HG02981 (cell line): Measurements from ENCODE around the gene PCDH20.
"Not testable (repeated sequence)": the region's sequence is repeated elsewhere in the genome, so short reads cannot be mapped to it uniquely, and the experiment has no call there.

ENCODE experiments used
- ATAC-seq: cut with Tn5 transposase; IDR thresholded peaks from one replicate; pipeline ENCODE4 v1.9.1; 2021; ENCODE audit warnings: mild to moderate bottlenecking, moderate library complexity; ENCODE audit not compliant: unreplicated experiment

PCDH20 gene, protein sequence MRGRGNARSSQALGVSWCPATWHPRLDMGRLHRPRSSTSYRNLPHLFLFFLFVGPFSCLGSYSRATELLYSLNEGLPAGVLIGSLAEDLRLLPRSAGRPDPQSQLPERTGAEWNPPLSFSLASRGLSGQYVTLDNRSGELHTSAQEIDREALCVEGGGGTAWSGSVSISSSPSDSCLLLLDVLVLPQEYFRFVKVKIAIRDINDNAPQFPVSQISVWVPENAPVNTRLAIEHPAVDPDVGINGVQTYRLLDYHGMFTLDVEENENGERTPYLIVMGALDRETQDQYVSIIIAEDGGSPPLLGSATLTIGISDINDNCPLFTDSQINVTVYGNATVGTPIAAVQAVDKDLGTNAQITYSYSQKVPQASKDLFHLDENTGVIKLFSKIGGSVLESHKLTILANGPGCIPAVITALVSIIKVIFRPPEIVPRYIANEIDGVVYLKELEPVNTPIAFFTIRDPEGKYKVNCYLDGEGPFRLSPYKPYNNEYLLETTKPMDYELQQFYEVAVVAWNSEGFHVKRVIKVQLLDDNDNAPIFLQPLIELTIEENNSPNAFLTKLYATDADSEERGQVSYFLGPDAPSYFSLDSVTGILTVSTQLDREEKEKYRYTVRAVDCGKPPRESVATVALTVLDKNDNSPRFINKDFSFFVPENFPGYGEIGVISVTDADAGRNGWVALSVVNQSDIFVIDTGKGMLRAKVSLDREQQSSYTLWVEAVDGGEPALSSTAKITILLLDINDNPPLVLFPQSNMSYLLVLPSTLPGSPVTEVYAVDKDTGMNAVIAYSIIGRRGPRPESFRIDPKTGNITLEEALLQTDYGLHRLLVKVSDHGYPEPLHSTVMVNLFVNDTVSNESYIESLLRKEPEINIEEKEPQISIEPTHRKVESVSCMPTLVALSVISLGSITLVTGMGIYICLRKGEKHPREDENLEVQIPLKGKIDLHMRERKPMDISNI

DNA sequence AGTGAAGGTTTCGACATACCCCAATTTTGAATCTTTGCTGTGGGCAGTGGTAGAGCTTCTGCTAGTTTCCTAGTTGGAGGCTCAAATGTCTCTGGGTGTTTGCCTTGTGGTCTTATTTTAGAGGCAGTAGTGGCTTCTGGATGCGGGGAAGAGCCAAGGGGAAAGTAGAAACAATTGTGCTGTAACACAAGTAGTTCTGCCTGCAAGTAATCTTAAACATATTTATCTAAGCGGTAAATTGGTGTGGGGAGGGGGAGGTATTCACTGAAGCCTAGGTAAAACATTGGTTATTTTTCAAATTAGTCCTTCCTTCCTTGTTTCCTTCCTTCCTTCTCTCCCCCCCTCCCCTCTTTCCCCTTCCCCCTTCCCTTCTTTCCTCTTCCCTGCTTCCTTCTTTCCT, at the start of gene PCDH20:
Gene PCDH20 (minus strand): TSS at position 101 of the 400 bp plus-strand sequence. CDS start 691 bp downstream, outside the sequence.
- no peak for ATAC-seq

DNA sequence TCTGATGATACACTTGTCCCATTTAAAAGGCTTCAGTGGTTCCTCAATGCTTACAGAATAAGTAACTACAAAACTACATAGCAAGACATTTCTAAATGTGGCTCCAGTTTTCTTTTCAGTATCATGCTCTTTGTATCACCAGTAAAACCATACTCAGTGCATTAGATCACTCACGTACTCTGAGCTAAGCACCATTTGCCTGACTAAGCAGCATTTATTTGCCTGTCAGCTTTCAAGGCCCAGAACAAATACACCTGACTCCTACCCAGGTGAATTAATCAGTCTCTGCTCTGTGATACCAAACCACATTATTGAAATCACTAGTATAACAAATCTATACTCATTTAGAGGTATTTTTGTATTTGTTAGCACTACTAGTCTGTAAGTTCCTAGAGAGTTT, 47.4 kb upstream of the PCDH20 start:
- no peak for ATAC-seq

DNA sequence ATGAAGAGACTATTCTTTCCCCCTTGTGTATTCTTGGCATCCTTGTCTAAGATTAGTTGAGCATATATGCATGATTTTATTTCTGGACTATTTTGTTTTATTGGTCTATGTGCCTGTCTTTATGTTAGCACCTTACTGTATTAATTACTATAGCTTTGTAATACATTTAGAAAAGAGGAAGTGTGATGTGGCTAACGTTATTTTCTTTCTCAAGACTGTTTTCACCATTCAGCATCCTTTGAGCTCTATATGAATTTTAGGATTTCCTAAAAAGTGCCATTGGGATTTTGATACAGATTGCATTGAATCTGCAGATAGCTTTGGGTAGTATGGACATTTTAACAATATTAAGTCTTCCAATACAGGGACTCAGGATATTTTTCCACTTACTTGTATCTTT, 37.5 kb upstream of the PCDH20 start:
- no peak for ATAC-seq

DNA sequence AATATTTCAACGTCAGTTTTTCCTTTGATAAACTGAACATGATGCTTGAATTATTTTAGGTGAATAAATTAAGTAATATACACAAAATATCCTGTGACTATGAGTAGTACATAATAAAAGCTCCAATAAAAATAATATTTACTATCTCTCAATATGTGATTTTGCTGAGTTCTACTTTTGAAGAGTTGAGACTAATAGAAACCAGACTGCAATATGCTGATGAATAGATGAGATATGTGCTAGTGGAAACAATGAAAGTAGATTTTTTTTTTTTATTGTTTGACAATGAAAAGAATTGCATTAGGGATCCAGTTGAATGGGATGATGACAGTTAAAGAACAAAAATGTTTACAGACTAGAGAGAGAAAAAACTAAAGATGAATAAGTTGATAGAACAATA, 16.4 kb upstream of the PCDH20 start:
- ATAC-seq, result no peak

DNA sequence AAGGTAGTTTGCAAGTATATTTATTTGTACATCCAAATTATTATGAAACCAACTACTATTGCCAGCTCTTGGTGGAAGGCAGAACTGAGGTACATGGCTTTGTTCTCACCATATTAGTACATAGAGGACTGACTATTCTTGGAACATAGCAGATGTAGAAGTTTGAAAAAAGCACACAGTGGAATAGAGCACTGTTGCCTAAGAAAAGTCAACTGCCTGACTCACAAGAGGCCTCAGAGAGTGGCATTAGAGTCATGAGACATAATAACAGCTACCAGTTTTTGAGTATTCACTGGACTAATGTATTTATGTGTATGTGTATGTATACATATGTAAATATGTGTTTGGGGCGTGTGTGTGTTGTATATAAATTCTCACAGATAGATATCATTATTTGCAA, 8.3 kb upstream of the PCDH20 start:
- ATAC-seq, result no peak

DNA sequence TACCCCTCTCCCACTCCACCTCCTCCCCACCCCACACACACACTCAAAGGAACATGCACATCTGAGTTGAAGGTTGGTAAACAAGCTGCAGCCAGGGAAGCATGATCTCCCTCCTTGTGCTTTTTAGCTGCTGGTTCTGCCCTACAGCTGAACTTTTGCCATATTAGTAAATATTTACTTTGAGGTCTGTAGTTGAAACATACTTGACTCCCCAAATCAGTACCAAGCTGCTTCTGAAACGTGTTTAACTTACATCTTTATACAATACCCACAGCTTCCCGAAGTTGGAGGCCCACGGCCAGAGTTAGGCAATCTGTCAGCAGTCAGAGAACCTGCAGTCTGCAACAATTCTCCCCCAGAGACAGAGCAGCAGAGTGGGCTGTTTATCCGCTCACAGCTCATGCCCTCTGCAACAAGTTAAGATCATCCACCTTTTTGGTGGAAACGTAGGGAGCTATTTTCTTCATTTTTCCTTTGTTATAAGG, 1.5 kb upstream of the PCDH20 start:
- no peak for ATAC-seq

DNA sequence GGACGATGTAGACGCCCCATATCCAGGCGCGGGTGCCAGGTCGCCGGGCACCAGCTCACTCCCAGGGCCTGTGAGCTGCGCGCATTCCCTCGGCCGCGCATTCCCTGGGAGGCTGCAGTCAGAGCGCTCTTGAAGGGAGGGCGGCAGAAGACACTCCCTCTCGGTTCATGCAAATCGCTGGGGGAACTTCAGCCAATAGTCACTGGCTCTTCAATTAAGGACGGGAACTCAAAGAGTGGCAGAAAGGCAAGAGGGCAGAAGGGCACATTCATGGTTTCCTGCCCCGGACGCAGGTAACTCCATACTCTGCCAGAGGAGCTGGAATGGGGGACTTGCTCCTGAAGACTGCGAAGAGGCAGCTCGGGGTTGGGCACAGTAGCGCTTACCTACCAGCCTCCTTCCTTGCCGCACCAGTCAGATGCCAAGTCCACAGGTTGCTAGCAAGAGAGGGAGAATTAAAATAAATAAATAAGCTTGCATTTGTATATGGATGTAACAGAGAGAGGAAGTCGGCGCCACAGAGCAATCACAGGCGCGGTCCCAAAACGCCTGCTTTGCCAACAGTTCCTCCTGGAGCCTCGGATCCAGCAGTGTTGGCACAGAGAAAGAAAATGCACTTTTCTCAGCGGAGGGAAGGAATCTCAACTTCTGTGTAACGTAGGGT, 459 bp downstream of the PCDH20 start:
- no peak for ATAC-seq

DNA sequence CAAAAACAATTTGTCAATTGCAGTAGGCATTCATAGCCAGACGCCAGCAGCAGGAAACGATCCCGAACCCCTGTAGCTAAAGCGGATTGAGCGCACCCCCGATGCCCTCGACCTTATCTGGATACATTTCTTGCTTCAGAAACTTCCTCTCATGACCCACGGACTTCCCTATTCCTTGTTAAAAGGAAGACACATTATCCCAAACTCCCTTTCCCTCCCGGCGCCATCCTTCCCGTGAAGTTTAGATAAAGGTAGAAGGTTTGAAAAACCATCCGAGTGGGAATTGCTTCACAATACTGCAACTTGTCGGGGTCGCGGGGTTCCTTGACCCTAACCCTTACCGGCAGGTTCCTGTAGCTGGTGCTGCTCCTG, 977 bp downstream of the PCDH20 start:
- ATAC-seq, result no peak

DNA sequence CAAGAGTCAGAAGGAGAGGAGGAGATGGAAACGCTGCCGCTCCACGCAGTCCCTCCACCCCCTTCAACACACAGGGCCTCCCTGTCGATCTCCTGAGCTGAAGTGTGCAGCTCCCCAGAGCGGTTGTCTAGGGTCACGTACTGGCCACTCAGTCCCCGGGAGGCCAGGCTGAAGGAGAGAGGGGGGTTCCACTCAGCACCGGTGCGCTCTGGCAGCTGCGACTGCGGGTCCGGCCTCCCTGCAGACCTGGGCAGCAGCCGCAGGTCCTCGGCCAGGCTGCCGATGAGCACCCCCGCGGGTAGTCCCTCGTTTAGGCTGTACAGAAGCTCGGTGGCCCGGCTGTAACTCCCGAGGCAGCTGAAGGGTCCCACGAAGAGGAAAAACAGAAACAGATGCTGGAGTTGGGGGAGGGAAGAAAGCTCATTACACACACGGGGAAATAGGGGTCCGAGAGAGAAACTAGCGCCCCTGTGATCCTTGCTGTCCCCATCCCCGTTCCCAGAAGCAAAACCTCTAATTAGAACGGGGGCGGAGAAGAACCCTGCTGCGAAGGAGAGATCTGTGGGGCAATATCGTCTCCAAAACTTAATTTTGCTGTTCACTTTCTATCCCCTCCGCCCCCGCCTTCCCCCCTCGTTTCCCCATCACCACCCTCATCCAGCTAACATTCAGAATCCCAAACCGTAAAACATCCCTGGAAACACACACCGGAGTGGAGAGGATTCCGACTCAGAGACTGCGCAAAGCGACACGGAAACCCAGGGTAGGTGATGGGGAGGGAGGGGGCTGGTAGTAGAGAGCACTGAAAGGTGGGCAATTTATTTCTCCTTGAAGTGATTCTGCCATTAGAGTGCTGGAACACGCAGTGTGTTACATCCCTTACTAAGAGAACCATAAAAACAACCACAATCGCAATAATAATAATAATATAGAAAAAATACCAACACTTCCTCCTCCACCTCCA, 1.8 kb downstream of the PCDH20 start:
- ATAC-seq, result no peak

DNA sequence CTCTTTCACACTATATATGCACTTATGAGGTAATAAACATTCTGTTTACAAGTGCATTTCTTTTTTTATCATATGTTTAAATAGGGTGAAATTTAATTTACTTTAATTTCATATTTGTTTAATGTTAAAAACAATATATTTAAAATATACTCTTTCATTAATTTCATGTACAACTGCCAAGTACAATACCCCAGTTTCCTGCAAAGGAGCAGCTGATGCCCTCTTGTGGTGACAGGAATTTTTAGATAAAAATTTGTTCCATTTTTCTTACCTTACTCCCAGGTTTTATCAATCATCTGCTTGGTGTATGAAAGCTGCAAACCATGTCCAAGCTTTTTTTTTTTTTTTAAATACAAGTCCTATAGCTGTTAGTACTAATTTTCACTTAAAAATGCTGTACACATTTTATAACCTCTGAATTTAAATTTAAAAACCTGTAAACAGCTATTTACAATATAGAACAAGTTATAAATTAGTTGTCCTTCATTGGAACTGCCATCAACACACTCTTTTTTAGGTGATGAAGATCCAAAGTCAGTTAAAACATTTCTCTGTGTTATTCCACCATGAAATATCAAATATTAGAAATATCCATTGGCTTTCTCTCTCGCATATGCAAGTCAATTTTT, 4.9 kb downstream of the PCDH20 start:
- ATAC-seq, result no peak

DNA sequence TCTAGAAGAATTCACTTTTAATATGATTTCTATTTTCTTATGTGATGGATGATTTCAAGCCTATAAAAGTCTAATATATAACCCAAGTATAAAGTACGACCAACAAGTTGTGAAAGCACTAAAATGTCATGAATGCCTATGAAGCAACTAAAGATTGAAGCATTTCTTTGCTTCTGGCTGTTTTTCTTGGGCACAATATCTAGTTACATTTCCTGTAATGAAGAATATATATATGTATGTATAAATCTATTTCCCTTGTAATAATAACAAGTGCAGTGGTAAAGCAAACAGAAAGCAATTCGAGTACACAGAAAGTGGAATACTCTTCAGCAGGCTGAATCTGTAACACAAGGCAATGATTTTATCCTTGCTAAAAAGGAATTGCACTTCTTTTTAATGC, 5.4 kb downstream of the PCDH20 start:
- no peak for ATAC-seq

DNA sequence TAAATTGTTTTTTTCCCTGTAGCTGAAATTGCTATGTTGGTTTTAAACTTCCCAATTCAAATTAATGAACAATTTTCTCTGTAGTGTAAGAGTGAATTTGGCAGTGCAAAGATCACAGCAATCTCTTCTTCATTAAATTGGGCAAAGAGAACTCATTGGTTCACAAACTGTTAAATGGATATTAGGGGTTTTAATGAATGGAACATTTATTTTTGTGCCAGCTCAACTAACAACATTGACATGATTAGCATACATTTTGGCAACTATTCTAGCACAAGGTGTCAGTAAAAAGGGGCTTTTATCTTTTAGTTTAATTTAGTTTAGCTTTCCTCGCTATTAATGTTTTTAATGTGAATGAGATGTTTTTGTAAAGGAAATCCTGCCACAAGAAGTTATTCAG, 7.1 kb downstream of the PCDH20 start:
- no peak for ATAC-seq

DNA sequence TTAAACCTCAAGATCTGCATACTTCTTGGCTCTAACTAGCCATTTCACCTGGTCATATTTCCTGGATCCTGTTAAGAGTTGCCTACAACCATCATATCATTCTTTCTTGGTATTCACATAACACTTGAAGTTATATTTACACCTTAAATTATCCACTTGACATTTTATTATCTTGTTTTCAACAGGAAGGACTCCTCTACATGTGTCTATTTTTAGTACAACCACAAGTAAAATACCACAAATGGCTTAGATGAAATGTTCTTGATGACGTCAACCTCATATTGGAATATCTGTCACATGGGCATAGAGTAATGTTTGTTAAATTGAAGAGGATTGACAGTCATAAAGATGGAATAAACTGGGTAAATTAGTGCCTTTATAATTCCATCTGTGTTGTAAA, 9.4 kb downstream of the PCDH20 start:
- no peak for ATAC-seq

DNA sequence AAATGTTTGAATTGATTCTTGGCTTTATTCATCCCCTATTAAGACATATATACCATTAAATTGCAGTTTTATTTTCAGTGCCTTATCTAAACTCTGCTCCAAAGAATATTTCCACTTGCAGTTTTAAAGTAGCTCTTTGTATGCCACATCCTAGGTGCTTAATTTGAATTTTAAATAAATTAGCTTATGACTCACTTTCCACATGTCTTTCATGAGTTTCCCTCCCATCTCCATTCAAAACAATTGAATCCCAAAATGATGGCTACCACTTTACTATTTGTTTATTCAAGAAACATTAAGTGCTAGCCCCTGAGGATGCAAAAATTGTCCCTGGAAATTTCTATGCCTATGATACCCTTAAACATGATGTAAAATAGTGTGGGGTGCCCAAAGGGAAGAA, 19.5 kb downstream of the PCDH20 start:
- no peak for ATAC-seq

DNA sequence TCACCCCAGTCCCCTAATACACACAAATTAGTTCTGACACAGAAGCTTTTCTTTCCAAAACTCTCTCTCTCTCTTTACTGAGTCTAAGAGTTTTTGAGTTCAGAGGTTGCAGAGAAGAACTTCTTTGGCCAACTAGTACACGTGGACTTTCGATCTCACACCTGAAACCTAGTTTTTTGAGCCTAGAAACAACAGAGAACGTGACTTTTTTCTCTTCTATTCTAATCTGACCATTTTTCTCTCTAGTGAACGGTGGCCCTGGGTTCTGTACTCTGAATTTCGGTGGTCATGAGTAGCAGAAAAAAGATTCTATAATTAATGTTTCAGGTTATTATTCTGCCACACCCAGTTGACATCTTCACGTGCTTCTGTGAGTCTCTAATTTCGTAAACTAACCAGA, 24.2 kb downstream of the PCDH20 start:
- ATAC-seq, result no peak

DNA sequence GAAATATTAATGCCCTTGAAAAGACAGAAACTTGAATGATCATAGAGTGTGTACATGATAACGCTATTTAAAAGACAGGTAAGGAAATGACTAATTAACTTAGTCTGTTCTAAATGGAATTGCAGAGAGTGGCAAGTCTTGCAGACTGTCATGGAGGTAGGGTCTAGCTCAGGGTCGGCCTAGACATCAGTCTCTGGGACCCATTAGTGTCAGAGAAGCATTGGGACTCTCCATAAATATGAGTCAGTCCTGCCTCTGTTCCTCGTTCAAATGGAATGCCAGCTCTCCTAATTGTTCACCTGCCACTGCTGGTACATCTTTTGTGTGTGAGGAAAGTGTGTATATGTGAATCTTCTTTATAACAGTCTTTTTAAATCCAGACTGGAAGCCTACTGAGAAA, 28.0 kb downstream of the PCDH20 start:
- ATAC-seq, result no peak

DNA sequence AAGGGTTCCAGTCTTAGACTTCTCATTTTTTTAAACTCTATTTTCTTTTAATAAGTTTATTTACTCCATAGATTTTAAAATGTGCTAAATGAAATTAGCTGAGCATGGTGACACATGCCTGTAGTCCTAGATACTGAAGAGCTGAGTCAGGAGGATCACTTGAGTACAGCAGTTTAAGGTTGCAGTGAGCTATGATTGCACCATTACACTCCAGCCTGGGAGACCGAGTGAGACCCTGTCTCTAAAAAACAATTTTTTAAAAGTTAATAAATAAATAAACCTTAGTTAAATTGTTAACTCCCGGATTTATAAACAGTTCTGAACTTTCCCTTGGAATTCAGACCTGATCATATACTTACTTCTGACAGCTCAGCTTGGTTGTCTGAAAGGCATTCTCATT, 32.5 kb downstream of the PCDH20 start:
- no peak for ATAC-seq

DNA sequence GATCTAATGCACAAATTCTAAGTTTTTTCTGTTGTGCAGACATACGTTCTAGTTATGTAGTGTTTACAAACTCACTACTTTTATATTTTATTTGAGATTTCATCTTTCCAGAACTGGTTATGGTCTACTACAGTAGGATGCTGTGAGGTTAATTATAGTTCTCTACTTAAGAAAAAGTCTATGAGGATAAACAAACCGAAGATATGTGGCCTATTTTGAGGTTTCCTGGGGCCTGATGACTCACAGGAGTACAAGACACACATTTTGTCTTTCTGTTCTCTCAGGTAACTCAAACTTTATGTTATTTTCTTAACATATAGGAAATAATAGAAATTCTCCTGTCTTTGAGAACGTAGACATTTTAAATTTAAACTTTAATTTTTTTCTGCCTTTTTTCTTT, 45.1 kb downstream of the PCDH20 start:
- no peak for ATAC-seq

DNA sequence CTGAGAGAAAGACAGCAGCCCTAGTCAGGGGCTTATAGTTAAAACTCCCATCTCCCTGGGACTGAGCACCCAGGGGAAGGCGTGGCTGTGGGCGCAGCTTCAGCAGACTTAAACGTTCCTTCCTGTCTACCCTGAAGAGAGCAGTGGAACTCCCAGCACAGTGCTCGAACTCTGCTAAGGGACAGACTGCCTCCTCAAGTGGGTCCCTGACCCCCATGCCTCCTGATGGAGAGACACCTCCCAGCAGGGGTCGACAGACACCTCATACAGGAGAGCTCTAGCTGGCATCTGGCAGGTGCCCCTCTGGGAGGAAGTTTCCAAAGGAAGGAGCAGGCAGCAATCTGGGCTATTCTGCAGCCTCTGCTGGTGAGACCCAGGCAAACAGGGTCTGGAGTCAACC, 51.0 kb downstream of the PCDH20 start:
- ATAC-seq, result not testable (repeated sequence)

DNA sequence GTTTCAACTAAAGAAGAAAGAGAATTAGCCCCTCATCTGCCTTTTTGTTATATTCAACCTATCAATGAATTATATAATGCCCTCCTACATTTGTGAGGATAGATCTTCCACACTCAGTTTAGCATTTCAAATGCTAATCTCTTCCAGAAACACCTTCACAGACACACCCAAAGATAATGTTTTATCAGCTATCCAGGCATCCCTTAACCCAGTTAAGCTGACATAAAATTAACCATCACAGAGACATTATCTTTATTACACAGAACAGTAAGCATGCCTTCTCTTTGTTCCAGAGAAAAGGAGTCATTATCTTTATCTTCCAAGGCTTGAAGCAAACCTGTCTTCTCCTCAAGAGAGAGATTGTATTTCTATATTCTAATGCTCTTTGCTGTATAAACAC, 53.1 kb downstream of the PCDH20 start:
- no peak for ATAC-seq
